ENCODE measurements around the gene PDIA6.

- no peak for TF ChIP-seq POLR2A (IDR thresholded peaks at IDR 0.05; ENCODE audit: low read depth, low read length)
- no peak for TF ChIP-seq POLR2AphosphoS5 (IDR thresholded peaks at IDR 0.05; ENCODE audit: low read depth, low read length)
- TF ChIP-seq TAF1 (IDR thresholded peaks at IDR 0.05; ENCODE audit: low read depth, low read length), result no peak
- TF ChIP-seq POU2F2 (IDR thresholded peaks at IDR 0.05; ENCODE audit: low read depth, low read length), result no peak
Observed at GRCh38 chr2:10764096-10764785, 48.3 kb downstream of the PDIA6 start.

Data from GM12891 (cell line).